Posterior cingulate gyrus (tissue), 11 donors: ENCODE results near the gene ADAMTS17.
A peak's percentile ranks its signal among the peaks of the same experiment; 100 is the strongest.

Experiments used
- DNase-seq, 10 donors: peaks; one replicate each; pipeline versions ENCODE4 v3.0.0 to v3.0.0-alpha.2; 2020 to 2021; ENCODE audit warnings: mixed read lengths in 3 of 10
- intact Hi-C: fragments of 100-400 bp; cut with DNase I; formaldehyde crosslinking; loops from one replicate; pipeline ENCODE4 v1.15.1; 2023

Gene ADAMTS17

DNA sequence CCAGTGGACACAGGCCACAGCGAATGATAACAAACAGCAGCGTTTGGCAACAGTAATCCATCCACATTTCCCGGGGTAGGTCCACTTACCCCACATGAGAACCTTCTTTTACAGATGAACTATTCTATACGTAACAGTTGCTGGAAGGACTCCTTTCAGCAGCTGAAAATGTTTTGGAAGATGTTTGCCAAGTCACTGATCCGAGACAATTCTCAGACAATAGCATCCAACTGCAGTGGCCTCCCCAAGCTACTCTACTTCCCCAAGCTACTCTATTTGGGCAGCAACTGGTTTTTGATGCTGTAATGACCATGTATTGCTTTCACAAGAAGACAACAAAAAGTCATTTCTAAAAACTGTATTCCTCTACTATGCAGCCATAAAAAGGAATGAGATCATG is 87.5 kb downstream of the ADAMTS17 start:
- DNase-seq, result no peak
- intact Hi-C loops, result no loop called here

DNA sequence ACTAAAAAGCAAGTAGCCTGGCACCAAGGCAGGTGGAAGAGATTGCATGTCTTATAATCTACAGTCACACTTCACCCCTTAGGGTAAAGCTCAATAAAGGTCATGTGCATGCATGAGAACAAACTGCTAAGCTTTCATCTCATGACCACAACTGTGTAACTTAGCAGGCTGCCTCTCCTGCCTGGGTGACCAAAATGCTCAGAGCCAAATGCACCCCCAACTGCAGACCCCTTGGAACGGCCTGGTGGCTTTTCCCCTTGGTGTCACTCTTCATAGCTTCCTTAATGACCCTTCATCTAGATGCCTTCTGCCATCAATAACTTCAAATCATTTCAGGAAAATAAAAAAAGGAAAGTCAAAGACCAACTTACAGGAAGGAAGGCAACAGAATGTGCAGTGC is 88.1 kb downstream of the ADAMTS17 start:
- intact Hi-C loops, result no loop called here
- no peak for DNase-seq

DNA sequence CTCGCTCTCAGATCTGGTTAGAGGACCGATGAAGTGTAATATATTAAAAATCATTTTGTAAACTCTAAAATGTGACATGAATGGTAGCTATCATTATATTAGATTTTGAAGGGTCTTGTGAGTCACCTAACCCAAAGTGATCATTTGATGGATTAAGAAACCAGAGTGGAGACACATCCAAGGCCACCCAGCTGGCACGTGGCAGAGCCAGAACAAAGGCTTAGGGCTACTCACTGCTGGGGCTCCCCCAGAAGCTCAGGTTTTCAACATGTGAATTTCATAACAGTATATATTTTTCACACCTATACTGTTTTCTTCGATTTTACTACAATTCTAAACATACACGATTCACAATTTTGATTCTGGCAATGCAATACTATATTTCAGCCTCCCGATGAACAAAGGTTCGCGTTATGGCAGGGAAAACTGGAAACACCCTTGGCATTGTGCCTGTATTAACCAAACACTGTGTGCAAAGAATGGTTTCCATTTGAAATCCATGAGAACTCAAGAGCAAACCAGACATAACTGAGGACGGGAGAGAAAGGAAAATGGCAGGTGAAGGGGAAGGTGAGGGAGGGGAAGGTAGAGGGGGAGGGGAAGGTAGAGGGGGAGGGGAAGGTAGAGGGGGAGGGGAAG is 88.9 kb downstream of the ADAMTS17 start:
- intact Hi-C loops, result no loop called here
- DNase-seq, result no peak

DNA sequence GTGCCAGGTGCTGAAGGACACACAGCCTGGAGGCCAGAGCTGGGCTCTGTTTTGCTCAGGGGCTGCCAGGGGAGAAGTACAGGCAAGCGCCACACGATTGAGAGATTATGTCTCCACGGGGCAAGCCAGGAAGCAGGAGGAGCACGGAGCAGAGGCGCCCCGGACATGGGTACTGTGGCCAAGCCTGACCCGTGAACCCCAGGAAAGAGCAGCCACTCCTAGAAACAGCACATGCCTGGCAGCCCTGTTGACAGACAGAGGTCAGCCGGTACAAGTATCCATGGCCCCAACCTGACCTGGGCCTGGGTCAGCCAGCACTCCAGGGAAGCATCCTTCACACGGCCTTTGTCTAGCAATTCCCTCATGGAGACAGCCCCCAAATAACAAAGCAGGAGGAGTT is 89.4 kb downstream of the ADAMTS17 start:
- no peak for DNase-seq
- intact Hi-C loops, result no loop called here

DNA sequence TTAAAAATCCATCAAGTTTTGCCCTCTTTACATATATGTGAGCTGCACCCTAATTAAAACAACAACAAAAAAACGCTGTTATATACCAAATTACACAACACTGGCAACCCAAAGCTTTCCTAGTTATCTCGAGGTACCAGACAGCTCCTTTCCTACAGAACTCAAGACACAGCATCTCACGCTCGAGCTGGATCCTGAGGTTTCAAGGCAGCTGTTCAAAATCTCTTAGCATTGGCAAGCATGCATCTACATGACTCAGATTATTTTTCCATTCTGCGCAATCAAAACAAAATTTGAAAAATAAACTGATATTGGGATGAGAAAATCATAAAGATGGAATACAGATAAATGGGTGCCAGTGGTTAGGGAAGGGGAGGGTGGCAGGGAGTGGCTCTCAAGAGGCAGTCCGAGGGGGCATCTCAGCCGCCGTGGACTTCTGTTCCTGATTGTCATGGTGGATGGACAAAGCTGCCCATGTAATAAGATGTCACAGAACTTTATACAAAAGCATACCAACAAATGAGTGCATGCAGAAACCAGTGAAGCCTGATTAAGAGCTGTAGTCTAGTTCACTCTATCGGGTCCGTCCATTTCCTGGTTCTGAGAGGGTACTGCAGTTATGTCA is 91.5 kb downstream of the ADAMTS17 start:
- intact Hi-C loops, result no loop called here
- no peak for DNase-seq

DNA sequence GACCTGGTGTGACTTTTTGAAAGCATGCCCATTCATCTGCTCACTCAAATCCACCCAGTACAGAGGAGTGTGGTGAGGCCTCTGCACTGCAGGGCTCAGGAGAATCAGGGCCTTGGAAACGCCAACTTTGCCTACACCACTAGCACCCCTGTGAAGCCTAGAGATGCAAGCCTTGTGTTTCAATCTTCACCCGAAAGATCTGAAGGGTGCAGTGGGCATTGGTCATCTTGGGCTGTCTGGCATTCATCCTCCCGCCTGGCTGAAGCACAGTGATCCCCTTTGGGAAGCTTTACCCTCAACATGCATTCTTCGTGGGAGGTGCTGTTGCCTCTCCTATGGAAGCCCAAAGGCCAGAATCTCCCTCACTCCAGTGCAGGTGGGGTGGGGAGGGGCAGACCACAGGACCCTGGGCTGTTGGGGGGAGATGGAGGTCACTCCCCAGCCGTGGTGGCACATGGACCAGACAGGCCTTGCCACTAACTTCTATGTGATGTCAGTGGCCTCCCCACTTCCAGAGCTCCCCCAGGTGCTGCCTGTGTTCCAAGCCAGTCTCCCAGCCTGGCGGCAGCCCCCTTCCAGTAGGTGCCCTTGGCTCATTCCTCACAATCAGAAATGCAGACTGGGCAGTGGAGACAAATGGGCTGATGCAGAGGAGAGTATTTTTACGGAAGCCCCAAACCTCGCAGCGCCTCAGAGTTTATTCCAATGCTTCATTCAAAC is 92.5 kb downstream of the ADAMTS17 start:
- intact Hi-C loops, result no loop called here
- no peak for DNase-seq

DNA sequence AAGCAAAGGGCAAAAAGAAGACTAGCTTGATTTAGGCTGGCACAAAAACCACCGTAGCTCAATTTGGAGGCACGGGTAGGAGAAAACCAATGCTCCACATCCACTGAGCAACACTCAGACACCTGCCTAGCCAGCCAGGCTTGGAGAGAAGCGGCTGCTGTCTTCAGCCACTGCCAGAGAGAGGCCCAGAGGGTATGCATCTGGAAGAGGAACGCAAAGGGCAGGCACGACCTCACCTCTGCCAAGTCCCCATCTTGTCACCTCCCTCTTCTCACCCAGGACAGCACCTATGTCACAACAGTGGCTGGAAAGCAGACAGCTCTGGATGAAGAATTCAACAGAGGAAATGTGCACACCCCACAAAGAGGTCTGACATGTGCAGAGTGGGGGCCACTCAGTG is 93.5 kb downstream of the ADAMTS17 start:
- no peak for DNase-seq
- intact Hi-C loops, result no loop called here

DNA sequence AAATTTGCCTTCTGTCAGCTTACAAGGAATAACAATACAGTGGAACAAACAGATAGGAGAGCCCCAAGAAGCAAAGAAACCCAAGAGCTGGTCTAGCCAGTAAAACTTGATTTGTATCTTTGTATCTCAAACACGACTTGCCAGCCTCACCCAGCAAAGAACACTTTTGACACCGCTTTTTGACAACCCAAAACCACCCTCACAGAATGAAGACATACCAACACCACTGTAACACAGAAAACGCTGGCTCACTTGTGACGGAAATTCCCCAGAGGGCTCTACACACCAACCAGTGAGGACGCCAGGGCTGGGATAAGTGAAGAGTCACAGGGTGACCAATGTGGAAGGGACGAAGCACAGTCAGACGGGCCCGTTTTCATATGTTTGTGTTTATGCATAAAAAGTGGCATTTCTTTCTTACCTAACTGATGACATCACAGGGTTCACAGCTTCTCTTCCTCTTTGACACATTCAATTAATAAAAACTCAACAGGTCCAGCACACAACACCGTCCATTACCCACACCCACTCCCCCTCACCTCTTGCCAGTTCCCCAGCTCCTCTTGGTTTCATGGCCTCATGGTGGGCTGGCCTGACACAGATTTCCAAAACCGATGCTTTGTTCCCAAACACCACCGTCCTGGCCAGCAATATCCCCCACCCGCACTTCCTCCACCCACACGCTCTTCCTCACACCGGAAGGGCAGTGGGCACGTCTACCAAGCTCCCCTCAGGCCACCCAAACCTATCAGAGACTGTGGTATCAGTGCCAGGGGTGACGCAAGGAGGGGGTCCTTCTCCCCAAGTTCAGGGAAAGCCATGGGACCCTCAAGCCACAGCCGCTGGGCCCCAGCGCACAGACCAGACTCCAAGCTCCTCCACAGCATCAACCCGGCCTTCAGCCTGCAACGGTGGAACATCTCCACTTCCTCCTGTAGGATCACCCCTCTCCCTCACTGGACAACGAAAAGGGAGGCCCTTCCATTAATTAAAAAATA is 94.2 kb downstream of the ADAMTS17 start:
- no peak for DNase-seq
- intact Hi-C loops, result no loop called here

DNA sequence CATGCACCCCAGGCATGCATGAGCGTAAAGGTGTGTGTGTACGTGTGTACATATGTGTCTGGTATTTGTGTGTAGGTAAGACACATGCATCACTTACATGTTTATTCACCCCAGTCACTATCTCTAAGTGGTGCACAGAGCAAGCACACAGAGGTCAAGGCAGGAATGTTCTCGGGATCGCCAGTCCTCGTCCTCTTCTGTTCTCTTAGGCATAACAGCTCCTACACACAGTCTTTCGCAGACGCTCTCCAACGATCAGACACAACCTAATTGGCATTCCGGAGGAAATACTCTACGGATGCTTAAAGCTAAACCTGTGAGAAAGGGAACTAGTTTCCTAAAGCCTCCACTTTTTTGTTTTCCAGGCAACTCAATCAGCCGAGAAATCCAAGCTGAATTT is 95.9 kb downstream of the ADAMTS17 start:
- DNase-seq, result no peak
- intact Hi-C loops, result no loop called here

DNA sequence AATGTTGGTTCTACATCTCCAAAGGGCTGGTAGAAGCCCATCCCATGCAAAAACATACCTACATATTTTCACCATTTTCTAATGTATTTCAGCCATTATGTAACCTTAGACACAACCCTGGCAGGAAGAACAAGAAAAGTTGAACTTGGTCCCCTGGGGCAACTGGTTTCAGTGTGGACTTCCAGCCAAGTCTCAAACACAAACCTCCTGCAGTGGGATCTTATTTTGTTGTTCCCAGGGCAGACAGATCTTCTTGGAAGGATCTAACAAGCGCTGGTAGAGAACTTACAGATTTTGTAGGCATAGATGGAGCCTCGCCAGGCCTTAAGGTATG is 96.3 kb downstream of the ADAMTS17 start:
- no peak for DNase-seq
- intact Hi-C loops, result no loop called here

DNA sequence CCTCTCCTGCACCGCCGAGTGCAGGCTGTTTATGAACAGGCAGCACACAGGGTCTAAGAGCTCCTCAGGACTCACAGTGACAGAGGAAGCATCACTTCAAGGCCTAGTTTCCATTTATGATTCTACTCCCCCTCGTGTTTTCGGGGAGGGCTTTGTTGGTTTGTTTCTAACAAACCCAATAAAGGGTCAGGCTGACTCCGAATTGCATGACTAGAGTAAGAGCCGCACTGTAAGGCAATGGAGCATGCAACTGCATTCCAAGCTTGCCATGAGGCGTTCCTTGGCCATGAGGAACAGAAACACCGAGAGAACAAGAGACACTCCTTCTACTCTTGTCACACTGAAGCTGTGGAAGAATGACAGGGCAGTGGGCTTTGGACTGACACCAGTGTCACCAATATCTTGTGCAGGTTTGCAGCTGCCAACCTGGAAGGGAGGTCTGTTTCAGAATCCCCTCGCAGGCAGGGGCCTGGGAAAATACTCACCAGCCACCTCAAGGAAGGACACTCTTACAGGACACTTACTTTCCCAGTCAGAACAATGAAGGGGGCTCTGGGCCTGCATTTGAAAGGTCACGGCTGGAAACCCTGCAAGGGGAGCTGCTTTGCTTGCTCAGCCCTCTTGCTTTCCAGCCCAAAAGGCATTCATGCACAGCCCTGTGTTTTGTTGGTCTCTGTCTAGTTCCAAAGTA is 96.8 kb downstream of the ADAMTS17 start:
- intact Hi-C loops, result no loop called here
- peak in 1 of 10 donors; percentile 1 for DNase-seq

DNA sequence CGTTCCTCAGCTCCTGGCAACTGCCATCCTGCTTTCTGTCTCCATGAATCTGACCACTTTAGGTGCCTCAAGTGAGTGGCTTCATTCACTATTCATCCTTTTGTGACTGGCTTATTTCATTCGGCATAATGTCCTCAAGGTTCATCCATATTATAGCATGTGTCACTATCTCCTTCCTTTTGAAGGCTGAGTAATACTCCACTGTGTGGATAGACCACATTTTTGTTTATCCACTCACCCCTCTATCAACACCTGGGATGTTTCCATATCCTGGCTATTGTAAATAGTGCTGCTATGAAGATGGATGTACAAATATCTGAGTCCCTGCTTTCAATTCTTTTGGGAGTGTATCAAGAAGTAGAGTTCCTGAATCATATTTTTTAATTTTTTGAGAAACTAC is 98.8 kb downstream of the ADAMTS17 start:
- intact Hi-C loops, result no loop called here
- DNase-seq, result no peak

DNA sequence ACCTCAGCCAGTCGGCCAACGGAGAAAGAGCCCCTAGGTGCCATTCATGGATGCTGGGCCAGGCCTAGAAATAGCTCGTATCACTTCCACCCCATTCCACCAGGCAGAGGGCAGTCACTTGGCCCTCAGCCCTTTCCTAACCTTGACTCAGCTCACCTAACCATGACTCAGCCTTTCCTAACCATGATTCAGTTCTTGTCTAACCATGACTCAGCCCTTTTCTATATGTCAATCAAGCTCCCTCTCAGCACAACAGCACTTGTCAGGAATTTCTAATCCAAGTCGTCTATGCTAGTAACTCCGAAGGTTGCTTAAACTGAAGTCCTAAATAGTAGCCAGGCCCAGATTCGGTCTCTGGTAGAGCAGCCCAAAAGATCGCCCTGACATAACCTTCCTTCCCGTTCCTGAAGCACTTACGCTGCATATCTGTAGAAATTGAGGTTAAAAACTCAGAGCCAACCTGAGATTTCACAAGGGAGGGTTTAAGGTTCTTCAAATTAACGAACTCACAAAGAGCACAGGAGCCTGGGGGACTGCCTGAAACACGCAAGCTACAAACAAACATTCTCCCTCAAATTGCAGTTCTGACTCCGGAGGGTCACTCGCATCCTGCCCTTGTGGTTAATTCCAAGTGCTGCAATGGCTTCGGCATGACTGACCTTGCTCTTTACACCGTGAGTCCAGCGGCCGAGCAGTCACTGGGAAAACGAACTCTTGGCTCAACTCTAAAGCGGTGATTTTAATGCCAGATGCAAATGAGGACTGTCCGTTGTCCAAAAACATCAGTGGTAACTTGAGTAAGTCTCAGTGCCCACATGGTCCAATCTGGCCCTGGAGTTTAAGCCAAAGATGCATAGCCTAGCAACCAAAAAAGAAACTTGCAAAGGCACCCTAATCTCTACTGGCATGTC is 99.9 kb downstream of the ADAMTS17 start:
- intact Hi-C loops, result no loop called here
- no peak for DNase-seq

DNA sequence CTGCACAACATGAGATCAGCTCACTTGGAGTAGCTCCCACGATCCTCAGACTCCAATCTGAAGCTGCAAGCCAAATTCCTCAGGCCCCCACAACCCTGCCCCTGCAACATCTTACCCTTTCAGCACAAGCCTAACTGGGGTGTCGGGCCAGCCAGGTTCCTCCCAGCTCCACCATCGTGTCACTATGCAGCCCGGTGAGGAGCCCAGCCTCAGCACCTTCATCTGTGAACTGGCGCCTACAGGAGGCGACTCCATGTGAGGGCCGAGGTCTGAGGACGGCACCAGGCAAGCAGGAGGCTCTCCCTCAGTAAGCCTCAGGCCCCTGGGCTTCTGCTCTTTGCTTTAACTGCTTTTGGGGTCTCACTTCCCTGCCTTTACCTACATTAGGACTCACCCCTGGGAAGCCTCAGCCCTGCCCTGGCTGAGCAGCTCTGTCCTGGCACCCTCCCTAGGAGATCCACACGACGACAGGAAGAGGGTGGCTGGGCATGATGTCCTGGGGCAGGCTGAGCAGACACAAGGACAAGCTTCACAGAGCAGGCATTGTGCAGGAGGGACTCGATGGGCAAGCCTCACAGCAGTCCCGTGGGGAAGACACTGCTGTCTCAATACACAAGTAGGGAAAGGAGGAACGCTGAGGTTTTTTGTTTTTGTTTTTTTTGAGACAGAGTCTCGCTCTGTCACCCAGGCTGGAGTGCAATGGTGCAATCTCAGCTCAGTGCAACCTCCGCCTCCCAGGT is 104.6 kb downstream of the ADAMTS17 start:
- intact Hi-C loops, result no loop called here

DNA sequence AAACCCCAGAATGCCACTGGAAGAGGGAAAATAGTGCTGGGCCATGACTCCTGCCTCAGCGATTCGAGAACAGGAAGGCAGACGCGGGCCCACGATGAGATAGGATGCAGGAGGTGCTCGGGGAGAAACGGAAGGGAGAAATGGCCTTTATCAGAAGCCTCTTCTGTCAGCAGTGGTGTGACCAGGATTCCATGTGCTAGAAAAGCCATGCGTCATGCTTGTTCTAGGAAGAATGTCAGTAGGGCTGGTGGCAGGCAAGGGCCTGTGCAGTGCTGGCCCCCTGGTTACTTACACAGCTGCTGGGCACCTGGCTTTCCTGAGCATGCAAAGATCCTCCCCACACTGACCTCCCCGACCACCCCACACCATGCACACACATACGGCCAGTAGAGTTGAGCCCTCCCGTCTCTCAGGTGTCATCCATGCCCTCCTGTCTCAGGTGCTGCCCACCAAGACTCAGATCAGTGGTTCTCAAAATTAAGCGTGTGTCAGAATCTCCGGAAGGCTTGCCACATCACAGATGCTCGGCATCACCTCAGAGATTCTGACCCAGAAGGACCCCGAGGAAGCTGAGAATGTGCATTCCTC is 106.7 kb downstream of the ADAMTS17 start:
- DNase-seq, result no peak
- intact Hi-C loops, result no loop called here

More for the DNA sequence above, 104.6 kb downstream of the ADAMTS17 start:
- no peak for DNase-seq

DNA sequence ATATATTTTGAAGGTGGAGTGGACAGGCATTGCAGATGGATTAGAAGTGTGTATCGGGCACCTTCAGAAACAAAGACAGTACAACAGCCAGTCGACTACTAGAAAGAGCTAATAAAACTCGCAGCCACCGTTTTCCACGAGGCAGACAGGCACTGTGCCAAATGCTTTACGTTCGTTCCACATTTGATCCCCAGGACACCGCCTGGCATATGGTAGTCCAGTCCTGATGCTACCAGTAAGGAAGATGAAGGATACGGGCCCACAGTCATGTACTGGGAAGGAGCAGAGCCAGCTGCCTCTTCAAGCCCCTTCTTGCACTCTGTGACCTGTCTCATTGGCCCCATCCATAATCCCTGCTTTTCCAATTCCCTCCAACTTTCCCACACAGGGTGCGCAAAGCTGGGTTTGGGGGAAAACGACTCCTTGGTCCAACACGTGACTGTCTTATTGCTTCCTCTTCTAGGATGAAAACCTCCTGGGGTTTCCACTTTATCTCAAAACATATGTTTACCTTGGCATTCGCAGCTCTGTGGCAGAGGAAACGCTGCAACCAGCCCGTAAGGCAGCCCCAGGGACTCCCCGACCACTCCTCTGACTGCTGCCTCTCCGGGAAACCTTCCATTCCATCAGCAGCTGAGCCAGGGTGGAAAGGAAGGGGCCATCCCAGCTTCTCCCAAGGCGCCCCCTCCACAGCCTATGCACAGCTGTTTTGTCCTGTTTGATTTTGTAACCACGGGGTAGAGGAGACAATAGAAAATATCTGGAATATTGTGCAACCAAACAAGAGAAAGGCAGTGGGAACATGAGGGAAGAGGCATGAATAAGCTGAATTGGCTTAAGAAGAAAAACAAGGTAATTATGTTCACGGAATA is 107.4 kb downstream of the ADAMTS17 start:
- DNase-seq, result no peak
- intact Hi-C loops, result no loop called here

DNA sequence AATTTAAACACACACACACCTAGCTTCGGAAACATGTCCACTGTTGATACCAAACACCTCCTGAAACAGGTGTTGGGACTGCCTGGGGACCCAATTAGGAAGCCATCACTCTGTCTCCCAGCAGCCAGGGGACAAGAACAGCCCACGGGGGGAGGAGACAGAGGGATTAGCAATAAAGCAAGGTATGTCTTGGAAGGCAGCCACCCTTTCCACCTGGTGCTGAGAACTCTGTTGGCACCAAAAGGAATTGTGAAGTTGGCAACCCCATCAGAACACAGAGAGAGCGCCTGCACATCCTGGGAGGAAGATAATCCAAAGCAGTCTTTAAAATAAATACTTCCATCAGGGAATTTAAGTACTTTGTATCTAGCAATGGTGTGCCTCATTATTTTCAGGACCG is 111.0 kb downstream of the ADAMTS17 start:
- intact Hi-C loops, result no loop called here
- DNase-seq, result peak in 1 of 10 donors; percentile 30
